CD14-positive monocyte (primary cell): ENCODE data around the gene PTCD1. TPM values are rescaled to one million over a fixed set of nuclear protein-coding genes. Genes with fewer than 3 reads are reported as not detected.
A peak's percentile ranks its signal among the peaks of the same experiment; 100 is the strongest.

Experiments used
- DNase-seq, 3 donors: peaks; one replicate each; pipeline ENCODE4 v3.0.0-alpha.2; 2011 to 2022
- H2AFZ ChIP-seq: 2 replicates; pipeline ENCODE4 v1.6.0; 2012; ENCODE audit warnings: mild to moderate bottlenecking, low read depth, low read length, inconsistent platforms; ENCODE audit not compliant: insufficient read depth, poor library complexity, severe bottlenecking
- H3K27ac ChIP-seq, 2 donors: 1 replicate in 1 of 2; 2 replicates in 1 of 2; pipeline ENCODE4 v1.5.1; 2012 to 2013; ENCODE audit warnings: low read length in 2 of 2, control low read depth in 1 of 2, inconsistent platforms in 1 of 2, low read depth in 1 of 2, mild to moderate bottlenecking in 1 of 2
- H3K27me3 ChIP-seq, 2 donors: one replicate each; pipeline versions ENCODE4 v1.6.0 to v1.6.1; 2011 to 2013; ENCODE audit warnings: low read length in 2 of 2; ENCODE audit not compliant: control insufficient read depth in 2 of 2, insufficient read depth in 2 of 2
- H3K36me3 ChIP-seq, 2 donors: replicated peaks in 1 of 2; 1 replicate in 1 of 2; 2 replicates in 1 of 2; pipeline versions ENCODE4 v1.5.1 to v1.6.1; 2012 to 2013; ENCODE audit warnings: low read length in 2 of 2, control low read depth in 1 of 2, inconsistent platforms in 1 of 2, mild to moderate bottlenecking in 1 of 2; ENCODE audit not compliant: insufficient read depth in 2 of 2, control insufficient read depth in 1 of 2
- H3K4me1 ChIP-seq, 2 donors: 1 replicate in 1 of 2; 2 replicates in 1 of 2; pipeline versions ENCODE4 v1.5.1 to v1.6.1; 2012 to 2013; ENCODE audit warnings: low read length in 2 of 2, control low read depth in 1 of 2, inconsistent platforms in 1 of 2, mild to moderate bottlenecking in 1 of 2, moderate library complexity in 1 of 2; ENCODE audit not compliant: insufficient read depth in 2 of 2, control insufficient read depth in 1 of 2
- H3K4me2 ChIP-seq: replicated peaks from 2 replicates; pipeline ENCODE3; 2012; ENCODE audit warnings: low read length, moderate library complexity, mild to moderate bottlenecking; ENCODE audit not compliant: poor library complexity, severe bottlenecking; ENCODE audit errors: extremely low read depth
- H3K4me3 ChIP-seq, 3 experiments: fragments of 200-600 bp in 1 of 3; sonication (generic) in 1 of 3; replicated peaks in 1 of 3; 1 replicate in 2 of 3; 2 replicates in 1 of 3; pipeline ENCODE4 v1.5.1; 2011 to 2013; ENCODE audit warnings: low read length in 3 of 3, mild to moderate bottlenecking in 3 of 3, control low read depth in 2 of 3, low read depth in 2 of 3, inconsistent platforms in 1 of 3, moderate library complexity in 1 of 3
- H3K79me2 ChIP-seq: 2 replicates; pipeline ENCODE4 v1.6.0; 2012; ENCODE audit warnings: mild to moderate bottlenecking, control low read depth, inconsistent platforms, low read length, moderate library complexity; ENCODE audit not compliant: insufficient read depth
- H3K9ac ChIP-seq: 2 replicates; pipeline ENCODE4 v1.6.0; 2017; ENCODE audit warnings: low read length, mild to moderate bottlenecking; ENCODE audit not compliant: insufficient read depth, poor library complexity, severe bottlenecking
- H3K9me3 ChIP-seq, 2 donors: replicated peaks in 1 of 2; 1 replicate in 1 of 2; 2 replicates in 1 of 2; pipeline versions ENCODE4 v1.5.1 to v1.6.1; 2012 to 2013; ENCODE audit warnings: low read length in 2 of 2, control low read depth in 1 of 2; ENCODE audit not compliant: control insufficient read depth in 1 of 2, insufficient read depth in 1 of 2
- H4K20me1 ChIP-seq: 2 replicates; pipeline ENCODE4 v1.6.0; 2012; ENCODE audit warnings: mild to moderate bottlenecking, low read length, control low read depth, moderate library complexity; ENCODE audit not compliant: insufficient read depth
- H3K27ac Mint-ChIP-seq, 7 donors: one replicate each; pipeline ENCODE4 v1.8.0; 2020; ENCODE audit warnings: mild to moderate bottlenecking in 7 of 7, mixed read lengths in 7 of 7, moderate library complexity in 6 of 7, inconsistent platforms in 2 of 7
- H3K27me3 Mint-ChIP-seq, 3 donors: one replicate each; pipeline ENCODE4 v1.8.0; 2021 to 2022; ENCODE audit warnings: low read depth in 3 of 3, mild to moderate bottlenecking in 3 of 3, mixed read lengths in 3 of 3, moderate library complexity in 3 of 3, inconsistent platforms in 1 of 3
- H3K36me3 Mint-ChIP-seq, 2 donors: one replicate each; pipeline ENCODE4 v1.8.0; 2020; ENCODE audit warnings: mixed read lengths in 2 of 2, inconsistent platforms in 1 of 2, mild to moderate bottlenecking in 1 of 2
- H3K4me1 Mint-ChIP-seq: one replicate; pipeline ENCODE4 v1.8.0; 2020; ENCODE audit warnings: mild to moderate bottlenecking, mixed read lengths
- H3K4me3 Mint-ChIP-seq, 2 donors: one replicate each; pipeline ENCODE4 v1.8.0; 2020; ENCODE audit warnings: mild to moderate bottlenecking in 2 of 2, mixed read lengths in 2 of 2, moderate library complexity in 1 of 2
- H3K9me3 Mint-ChIP-seq, 7 donors: one replicate each; pipeline ENCODE4 v1.8.0; 2020 to 2022; ENCODE audit warnings: mixed read lengths in 7 of 7, mild to moderate bottlenecking in 6 of 7, moderate library complexity in 6 of 7, inconsistent platforms in 2 of 7
- CTCF ChIP-seq: fragments of 200-600 bp; IDR thresholded peaks from one replicate; pipeline ENCODE4 v1.8.0; 2022; ENCODE audit warnings: antibody characterized with exemption, mild to moderate bottlenecking
- WGBS: methylation state at CpG from one replicate; pipeline ENCODE4 v1.1.5; 2013; ENCODE audit warnings: missing lambda C conversion rate; ENCODE audit not compliant: insufficient coverage; 5-methylcytosine and 5-hydroxymethylcytosine counted together
- intact Hi-C, 2 donors: fragments of 100-400 bp; cut with micrococcal nuclease; formaldehyde crosslinking; loops; one replicate each; pipeline versions ENCODE4 v1.15.0 to v1.15.1; 2023
- polyA plus RNA-seq, 3 donors: library from polyadenylated mRNA; depleted of rRNA in 1 of 3; unstranded in 2 of 3; stranded (reverse) in 1 of 3; fragments of 300-500 nt in 2 of 3; fragments of >200 nt in 1 of 3; fragmentation: Illumina TruSeq in 2 of 3; gene quantifications; 1 replicate in 2 of 3; 2 replicates in 1 of 3; pipeline ENCODE4 v1.2.3, GENCODE V29; 2012 to 2021

PTCD1 gene
- polyA plus RNA-seq, 3 donors = 0.74 to 4.3 (median 1.6) TPM

DNA sequence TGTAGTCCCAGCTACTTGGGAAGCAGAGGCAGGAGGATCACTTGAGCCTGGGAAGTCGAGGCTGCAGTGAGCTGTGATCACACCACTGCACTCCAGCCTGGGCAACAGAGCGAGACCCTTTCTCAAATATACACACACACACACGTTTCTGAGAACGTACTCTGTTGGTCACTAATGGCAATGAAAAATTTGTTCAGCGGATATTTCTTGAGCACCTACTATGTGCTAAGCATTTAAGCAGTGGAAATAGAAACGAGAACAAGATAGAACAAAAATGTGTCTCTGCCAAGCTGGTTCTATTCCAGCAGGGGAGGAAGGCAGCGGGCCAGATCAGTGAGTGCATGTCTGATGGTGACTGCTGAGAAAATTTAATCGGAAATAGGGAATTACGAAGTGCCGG, 55.4 kb downstream of the PTCD1 start:
- Mint-ChIP-seq H3K4me1 (peaks cover 64% of the 10 kb centered on the region), H3K36me3 (peaks cover 31 to 78% of the 10 kb centered on the region in 2 donors), H3K4me3 (no peak overlapping the region), H3K9me3 (peaks cover 0 to 1% (median 0%) of the 10 kb centered on the region in 7 donors), H3K27ac (peak overlapping the region in 6 of 7 donors; percentile 68 to 92 (median 82)), H3K27me3 (peaks cover 0 to 4% (median 0%) of the 10 kb centered on the region in 3 donors)
- DNase-seq = no peak
- no peak overlapping the region for H2AFZ ChIP-seq
- H3K36me3 ChIP-seq = peaks cover 60 to 68% of the 10 kb centered on the region in 2 donors
- intact Hi-C loops = no loop called here
- WGBS = 99% methylated on average over 9 of the region's 10 CpGs
- H3K27ac ChIP-seq = peak overlapping the region; percentile 59 to 74
- no peak overlapping the region for H3K4me2 ChIP-seq
- H3K27me3 ChIP-seq = no peaks in the 10 kb centered on the region
- no peak overlapping the region for H3K4me3 ChIP-seq
- peaks cover 93% of the 10 kb centered on the region for H3K79me2 ChIP-seq
- peaks cover 87% of the 10 kb centered on the region for H4K20me1 ChIP-seq
- no peak overlapping the region for H3K9ac ChIP-seq
- no peak for TF ChIP-seq CTCF
- H3K9me3 ChIP-seq = no peaks in the 10 kb centered on the region
- H3K4me1 ChIP-seq = peaks cover 65 to 87% of the 10 kb centered on the region in 2 donors

GRCh38 chr7:99381664-99382075, 56.9 kb downstream of the PTCD1 start:
- peaks cover 76% of the 10 kb centered on the region for H3K4me1 Mint-ChIP-seq
- TF ChIP-seq CTCF = no peak
- H3K4me2 ChIP-seq = peak overlapping the region; percentile 81
- intact Hi-C loops = no loop called here
- peak overlapping the region; percentile 86 to 99 (median 99) for H3K27ac Mint-ChIP-seq
- 77% methylated on average over 7 of the region's 7 CpGs for WGBS
- peaks cover 80 to 97% of the 10 kb centered on the region in 2 donors for H3K4me1 ChIP-seq
- peaks cover 0 to 1% (median 0%) of the 10 kb centered on the region in 7 donors for H3K9me3 Mint-ChIP-seq
- H2AFZ ChIP-seq = no peak overlapping the region
- H3K36me3 ChIP-seq = peaks cover 52 to 59% of the 10 kb centered on the region in 2 donors
- H3K36me3 Mint-ChIP-seq = peaks cover 30 to 78% of the 10 kb centered on the region in 2 donors
- no peaks in the 10 kb centered on the region for H3K9me3 ChIP-seq
- peak overlapping the region; percentile 74 for H3K9ac ChIP-seq
- peaks cover 94% of the 10 kb centered on the region for H3K79me2 ChIP-seq
- no peaks in the 10 kb centered on the region for H3K27me3 ChIP-seq
- H3K27me3 Mint-ChIP-seq = peaks cover 0 to 4% (median 0%) of the 10 kb centered on the region in 3 donors
- no peak overlapping the region for H3K4me3 Mint-ChIP-seq
- no peak for DNase-seq
- peaks cover 87% of the 10 kb centered on the region for H4K20me1 ChIP-seq
- peak overlapping the region; percentile 94 for H3K27ac ChIP-seq
- peak overlapping the region in 1 of 3 experiments; percentile 95 for H3K4me3 ChIP-seq
